ENCODE data around the gene SLCO4A1.
A peak's percentile ranks its signal among the peaks of the same experiment; 100 is the strongest.
"Not testable (repeated sequence)": the region's sequence is repeated elsewhere in the genome, so short reads cannot be mapped to it uniquely, and the experiment has no call there.

SLCO4A1 gene

GRCh38 chr20:62666736-62667529 lies 24.6 kb downstream of the SLCO4A1 start:
- DNase-seq: no peak

- no peak for DNase-seq
These were observed 25.5 kb downstream of the SLCO4A1 start for GRCh38 chr20:62667530-62668440.

GRCh38 chr20:62668441-62669027 lies 26.2 kb downstream of the SLCO4A1 start:
- DNase-seq: peak; percentile 49

GRCh38 chr20:62669249-62669648 lies 26.9 kb downstream of the SLCO4A1 start:
- no peak for DNase-seq

GRCh38 chr20:62670156-62670555 lies 27.9 kb downstream of the SLCO4A1 start:
- DNase-seq: no peak

- DNase-seq: no peak
These were observed 28.7 kb downstream of the SLCO4A1 start for GRCh38 chr20:62670998-62671397.

GRCh38 chr20:62671765-62672164 lies 29.5 kb downstream of the SLCO4A1 start:
- no peak for DNase-seq

GRCh38 chr20:62674370-62674769 lies 32.1 kb downstream of the SLCO4A1 start:
- no peak for DNase-seq

GRCh38 chr20:62675156-62675876 lies 33.0 kb downstream of the SLCO4A1 start:
- no peak for DNase-seq

GRCh38 chr20:62675877-62676260 lies 33.6 kb downstream of the SLCO4A1 start:
- DNase-seq: no peak

GRCh38 chr20:62676976-62677375 lies 34.7 kb downstream of the SLCO4A1 start:
- DNase-seq: no peak

- DNase-seq: no peak
These were observed 35.4 kb downstream of the SLCO4A1 start for GRCh38 chr20:62677678-62678077.

GRCh38 chr20:62678553-62678952 lies 36.2 kb downstream of the SLCO4A1 start:
- no peak for DNase-seq

GRCh38 chr20:62679978-62680589 lies 37.8 kb downstream of the SLCO4A1 start:
- DNase-seq: no peak

- DNase-seq: no peak
These were observed 40.7 kb downstream of the SLCO4A1 start for GRCh38 chr20:62682912-62683517.

GRCh38 chr20:62683660-62684322 lies 41.5 kb downstream of the SLCO4A1 start:
- DNase-seq: not testable (repeated sequence)

GRCh38 chr20:62684981-62685380 lies 42.7 kb downstream of the SLCO4A1 start:
- DNase-seq: no peak

- no peak for DNase-seq
These were observed 43.7 kb downstream of the SLCO4A1 start for GRCh38 chr20:62685781-62686555.

GRCh38 chr20:62686869-62687830 lies 44.8 kb downstream of the SLCO4A1 start:
- no peak for DNase-seq
